Breast epithelium (tissue), 4 donors: ENCODE results near the gene CDH24. TPM values are rescaled to one million over a fixed set of nuclear protein-coding genes. Genes with fewer than 3 reads are reported as not detected.
A peak's percentile ranks its signal among the peaks of the same experiment; 100 is the strongest.
"Not testable (repeated sequence)": the region's sequence is repeated elsewhere in the genome, so short reads cannot be mapped to it uniquely, and the experiment has no call there.

Experiments used
- DNase-seq, 2 donors: peaks; one replicate each; pipeline ENCODE4 v3.0.0-alpha.2; 2019; ENCODE audit warnings: low spot score in 2 of 2
- H3K27ac ChIP-seq, 2 donors: fragments of 200-600 bp; sonication (generic) in 1 of 2; one replicate each; pipeline ENCODE4 v1.5.1; 2016 to 2019; ENCODE audit warnings: mild to moderate bottlenecking in 1 of 2
- H3K27me3 ChIP-seq, 2 donors: fragments of 200-600 bp; sonication (generic) in 1 of 2; one replicate each; pipeline versions ENCODE4 v1.5.1 to v1.6.0; 2017 to 2019; ENCODE audit warnings: control low read depth in 1 of 2, mild to moderate bottlenecking in 1 of 2
- H3K36me3 ChIP-seq: fragments of 200-600 bp; one replicate; pipeline ENCODE4 v1.5.1; 2019
- H3K4me1 ChIP-seq, 2 donors: fragments of 200-600 bp; sonication (generic); one replicate each; pipeline ENCODE4 v1.5.1; 2016 to 2019; ENCODE audit warnings: control low read depth in 1 of 2
- H3K4me3 ChIP-seq, 3 donors: fragments of 200-600 bp; sonication (generic); 1 replicate in 2 of 3; 2 replicates in 1 of 3; pipeline ENCODE4 v1.5.1; 2016 to 2019; ENCODE audit warnings: mild to moderate bottlenecking in 3 of 3, moderate library complexity in 2 of 3
- H3K9me3 ChIP-seq, 2 donors: fragments of 200-600 bp; sonication (generic) in 1 of 2; one replicate each; pipeline ENCODE4 v1.5.1; 2016 to 2019; ENCODE audit warnings: control low read depth in 1 of 2
- POLR2A ChIP-seq: fragments of 450-650 bp; IDR thresholded peaks from one replicate; pipeline ENCODE4 v1.6.1; 2016; ENCODE audit warnings: antibody characterized with exemption, mild to moderate bottlenecking, moderate library complexity
- POLR2AphosphoS5 ChIP-seq, 3 donors: sonication (generic); formaldehyde crosslinking; IDR thresholded peaks; one replicate each; pipeline ENCODE4 v1.6.1; 2017; ENCODE audit warnings: antibody characterized with exemption in 3 of 3
- intact Hi-C: fragments of 100-400 bp; cut with DNase I; formaldehyde crosslinking; loops from one replicate; pipeline ENCODE4 v1.15.1; 2023; ENCODE audit warnings: low total_unique reads
- total RNA-seq, 3 donors: library from RNA; depleted of rRNA; stranded (reverse); fragments of >200 nt; gene quantifications; one replicate each; pipeline ENCODE4 v1.1.0, GENCODE V29; 2016
- TF ChIP-seq, protein P1 (sequence below), 3 donors: fragments of 450-650 bp; IDR thresholded peaks; one replicate each; pipeline ENCODE4 v1.5.1; 2016 to 2017; ENCODE audit warnings: antibody characterized with exemption in 3 of 3, mild to moderate bottlenecking in 3 of 3, moderate library complexity in 3 of 3

CDH24 gene
- total RNA-seq, 3 donors from 2014 or later = 2.2 to 5.2 (median 3.2) TPM

DNA sequence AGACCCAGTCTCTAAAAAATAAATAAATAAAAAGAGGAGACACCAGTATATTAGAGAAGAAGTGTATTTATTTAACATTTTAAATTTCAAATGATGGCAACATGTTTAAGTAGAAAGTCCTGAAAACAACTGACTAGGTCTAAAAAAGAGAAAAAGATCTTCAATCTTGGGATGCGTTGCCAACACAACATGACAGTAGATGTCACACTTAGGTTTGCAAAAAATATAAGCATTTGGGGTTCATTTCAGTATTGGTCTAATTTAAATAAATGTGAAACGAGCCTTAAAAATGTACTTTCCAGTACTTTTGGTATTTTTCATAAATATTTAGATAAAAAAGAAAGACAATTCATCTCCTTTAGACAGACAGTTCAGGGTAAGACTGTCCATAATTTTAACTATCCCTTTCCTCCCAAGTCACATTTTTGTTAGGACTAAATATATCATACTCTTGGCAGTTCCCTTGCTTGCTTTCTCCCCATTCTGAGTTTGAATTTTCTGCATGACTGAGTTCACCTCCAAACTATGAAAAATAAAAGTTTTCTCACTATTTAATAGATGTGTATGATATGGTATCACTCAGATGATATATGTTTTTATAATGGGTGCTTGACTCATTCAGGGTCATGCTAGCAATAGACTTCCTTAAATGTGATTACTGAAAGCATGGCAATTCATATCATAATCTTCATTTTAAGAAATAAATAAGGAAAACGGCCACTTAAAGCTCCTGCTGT is 51.7 kb downstream of the CDH24 start:
- H3K27me3 ChIP-seq = no peaks in the 10 kb centered on the region
- H3K9me3 ChIP-seq = no peaks in the 10 kb centered on the region
- no peak for DNase-seq
- H3K36me3 ChIP-seq = no peaks in the 10 kb centered on the region
- H3K4me3 ChIP-seq = peak overlapping the region in 1 of 3 donors; percentile 61
- intact Hi-C loops = no loop called here
- peaks cover 0 to 5% of the 10 kb centered on the region in 2 donors for H3K4me1 ChIP-seq
- TF ChIP-seq POLR2A = no peak
- H3K27ac ChIP-seq = peak overlapping the region in 1 of 2 donors; percentile 81

DNA sequence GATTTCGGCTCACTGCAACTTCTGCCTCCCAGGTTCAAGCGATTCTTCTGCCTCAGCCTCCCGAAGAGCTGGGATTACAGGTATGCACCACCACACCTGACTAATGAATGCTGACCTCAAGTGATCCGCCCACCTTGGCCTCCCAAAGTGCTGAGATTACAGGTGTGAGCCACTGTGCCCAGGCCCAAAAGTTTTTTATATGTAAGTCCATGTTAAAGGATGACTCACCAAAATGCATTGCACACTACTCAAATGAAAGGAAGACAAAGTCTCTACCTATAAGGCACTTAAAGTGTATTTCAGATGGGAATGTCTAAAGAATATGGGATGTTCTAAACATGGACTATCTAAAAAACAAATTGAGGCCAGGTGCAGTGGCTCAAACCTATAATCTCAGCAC is 53.0 kb downstream of the CDH24 start:
- H3K27me3 ChIP-seq, DNase-seq, H3K27ac ChIP-seq, H3K9me3 ChIP-seq, H3K4me3 ChIP-seq, intact Hi-C loops, H3K4me1 ChIP-seq, H3K36me3 ChIP-seq: not testable (repeated sequence)

DNA sequence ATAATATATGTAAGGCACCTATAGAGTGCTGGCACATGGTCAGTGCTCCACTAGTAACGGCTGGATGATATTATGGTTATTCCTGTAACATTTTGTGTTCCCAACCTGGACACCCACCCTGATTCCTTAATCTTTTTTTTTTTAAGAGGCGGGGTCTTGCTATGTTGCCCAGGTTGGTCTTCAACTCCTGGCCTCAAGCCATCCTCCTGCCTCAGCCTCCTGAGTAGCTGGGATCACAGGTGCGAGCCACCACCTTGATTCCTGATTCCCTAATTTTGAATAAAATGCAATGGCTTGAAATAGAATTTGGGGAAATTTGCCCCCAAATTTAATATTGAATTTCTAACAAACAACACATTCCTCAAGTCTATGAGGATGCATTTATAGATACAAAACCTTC is 54.7 kb downstream of the CDH24 start:
- TF ChIP-seq, protein P1, sequence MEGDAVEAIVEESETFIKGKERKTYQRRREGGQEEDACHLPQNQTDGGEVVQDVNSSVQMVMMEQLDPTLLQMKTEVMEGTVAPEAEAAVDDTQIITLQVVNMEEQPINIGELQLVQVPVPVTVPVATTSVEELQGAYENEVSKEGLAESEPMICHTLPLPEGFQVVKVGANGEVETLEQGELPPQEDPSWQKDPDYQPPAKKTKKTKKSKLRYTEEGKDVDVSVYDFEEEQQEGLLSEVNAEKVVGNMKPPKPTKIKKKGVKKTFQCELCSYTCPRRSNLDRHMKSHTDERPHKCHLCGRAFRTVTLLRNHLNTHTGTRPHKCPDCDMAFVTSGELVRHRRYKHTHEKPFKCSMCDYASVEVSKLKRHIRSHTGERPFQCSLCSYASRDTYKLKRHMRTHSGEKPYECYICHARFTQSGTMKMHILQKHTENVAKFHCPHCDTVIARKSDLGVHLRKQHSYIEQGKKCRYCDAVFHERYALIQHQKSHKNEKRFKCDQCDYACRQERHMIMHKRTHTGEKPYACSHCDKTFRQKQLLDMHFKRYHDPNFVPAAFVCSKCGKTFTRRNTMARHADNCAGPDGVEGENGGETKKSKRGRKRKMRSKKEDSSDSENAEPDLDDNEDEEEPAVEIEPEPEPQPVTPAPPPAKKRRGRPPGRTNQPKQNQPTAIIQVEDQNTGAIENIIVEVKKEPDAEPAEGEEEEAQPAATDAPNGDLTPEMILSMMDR (IDR thresholded peaks at IDR 0.05) = no peak
- no peak overlapping the region for H3K4me3 ChIP-seq
- DNase-seq = no peak

DNA sequence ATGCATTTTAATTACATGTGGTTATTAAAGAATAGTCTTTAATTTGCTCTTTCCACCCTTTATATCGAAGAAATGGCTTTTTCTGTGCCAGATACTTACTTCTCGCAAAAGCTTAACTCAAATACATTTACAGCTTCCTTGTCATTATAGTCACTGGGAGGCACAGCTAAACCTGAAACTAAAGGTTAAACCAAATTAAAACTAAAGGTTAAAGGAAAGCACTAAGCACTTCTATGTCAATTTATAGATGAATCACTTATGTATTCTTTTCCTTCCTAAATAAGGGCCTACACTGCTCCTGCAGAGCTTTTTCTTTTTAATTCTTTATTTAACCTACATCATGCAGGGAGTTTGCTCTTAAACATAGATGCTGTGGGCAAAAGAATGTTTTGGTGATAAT is 56.5 kb downstream of the CDH24 start:
- Histone ChIP-seq H3K9me3 (no peaks in the 10 kb centered on the region), H3K27me3 (no peaks in the 10 kb centered on the region), H3K4me1 (no peaks in the 10 kb centered on the region), H3K36me3 (no peaks in the 10 kb centered on the region), H3K4me3 (no peak overlapping the region), H3K27ac (no peak overlapping the region)
- intact Hi-C loops = loop anchor here (1.0 kb wide), 1 partner anchor 13 kb away; no protein-coding TSS in a partner anchor
- TF ChIP-seq, protein P1 (IDR thresholded peaks at IDR 0.05) = no peak
- TF ChIP-seq POLR2A = no peak
- no peak for TF ChIP-seq POLR2AphosphoS5 (IDR thresholded peaks at IDR 0.05)
- no peak for DNase-seq

More for the DNA sequence above, 54.7 kb downstream of the CDH24 start:
- Histone ChIP-seq H3K27me3 (no peaks in the 10 kb centered on the region), H3K27ac (no peak overlapping the region), H3K4me1 (peaks cover 0 to 4% of the 10 kb centered on the region in 2 donors), H3K36me3 (no peaks in the 10 kb centered on the region), H3K9me3 (no peaks in the 10 kb centered on the region)
- intact Hi-C loops = no loop called here

DNA sequence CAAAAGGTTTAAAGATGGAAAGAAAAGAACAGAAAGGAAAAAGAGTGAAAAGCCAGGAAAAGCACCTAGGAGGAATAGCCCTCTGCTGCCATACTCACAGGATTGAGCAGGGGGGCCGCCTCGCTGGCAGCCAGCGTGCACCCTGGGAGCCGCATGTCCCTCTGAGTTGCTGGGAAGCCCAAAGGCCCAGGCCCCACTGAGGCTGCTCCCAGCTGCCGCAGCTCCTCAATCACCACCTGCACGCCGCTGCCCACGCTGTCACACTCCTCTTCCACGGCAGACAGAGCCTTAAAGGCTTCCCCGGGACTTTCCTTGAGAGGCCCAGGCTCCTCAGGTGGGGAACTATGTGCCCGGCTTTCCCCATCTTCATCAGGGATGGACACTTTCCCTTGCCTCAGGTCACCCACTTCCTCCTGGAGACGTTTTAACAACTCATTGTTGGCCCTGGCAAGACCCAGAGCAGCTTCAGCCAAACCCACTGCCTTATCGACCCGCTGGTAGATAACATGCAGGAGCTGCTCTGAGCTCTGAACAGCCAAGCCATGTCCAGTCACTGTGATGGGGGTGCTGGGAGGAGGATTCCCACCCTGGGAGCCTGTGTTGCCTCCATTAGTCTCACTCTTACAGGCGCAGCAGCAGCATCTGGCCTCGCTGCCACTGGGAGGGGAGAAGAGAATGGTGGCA is 58.8 kb downstream of the CDH24 start:
- DNase-seq = no peak
- Histone ChIP-seq H3K27me3 (no peaks in the 10 kb centered on the region), H3K4me1 (no peaks in the 10 kb centered on the region), H3K4me3 (no peak overlapping the region), H3K36me3 (no peaks in the 10 kb centered on the region), H3K27ac (no peak overlapping the region), H3K9me3 (no peaks in the 10 kb centered on the region)
- TF ChIP-seq, protein P1 (IDR thresholded peaks at IDR 0.05) = no peak
- no peak for TF ChIP-seq POLR2A
- TF ChIP-seq POLR2AphosphoS5 (IDR thresholded peaks at IDR 0.05) = no peak
- intact Hi-C loops = no loop called here

DNA sequence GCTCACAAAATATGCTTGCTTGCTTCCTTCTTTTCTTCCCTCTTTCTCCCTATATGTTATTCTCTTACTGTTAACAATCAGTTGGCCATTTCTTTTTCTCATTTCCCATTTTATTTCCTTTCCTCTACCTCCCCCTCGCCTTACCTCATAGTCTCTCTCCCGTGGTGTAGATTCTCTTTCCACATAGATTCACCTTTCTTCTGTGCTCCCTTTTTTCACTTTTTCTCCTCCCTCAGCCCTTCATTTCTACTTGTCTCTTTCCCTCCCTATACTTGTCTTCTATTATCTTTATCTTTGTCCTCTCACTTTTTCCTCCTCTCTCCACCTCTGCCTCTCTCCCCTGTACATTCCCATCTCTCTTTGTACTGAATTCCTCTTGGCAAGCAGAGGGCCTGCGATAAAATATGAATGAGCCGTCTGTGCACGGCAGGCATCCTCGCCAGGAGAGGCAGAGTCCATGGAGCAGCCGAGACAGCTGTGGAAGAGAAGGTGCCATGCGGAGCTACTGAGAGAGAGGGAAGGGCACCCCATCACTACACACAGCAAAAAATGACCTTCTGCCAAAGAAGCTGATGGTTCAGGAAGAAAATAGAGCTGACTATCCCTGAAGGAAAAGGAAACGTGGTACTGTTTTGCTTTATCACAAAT is 59.5 kb downstream of the CDH24 start:
- H3K4me1 ChIP-seq = no peaks in the 10 kb centered on the region
- H3K9me3 ChIP-seq = no peaks in the 10 kb centered on the region
- H3K4me3 ChIP-seq = no peak overlapping the region
- intact Hi-C loops = no loop called here
- no peak overlapping the region for H3K27ac ChIP-seq
- TF ChIP-seq, protein P1 (IDR thresholded peaks at IDR 0.05) = no peak
- TF ChIP-seq POLR2AphosphoS5 (IDR thresholded peaks at IDR 0.05) (no peak), POLR2A (no peak)
- no peak for DNase-seq
- no peaks in the 10 kb centered on the region for H3K27me3 ChIP-seq
- H3K36me3 ChIP-seq = no peaks in the 10 kb centered on the region
